Upper lobe of left lung (tissue), 6 donors: ENCODE measurements around the gene DEPP1. TPM values are rescaled to one million over a fixed set of nuclear protein-coding genes. Genes with fewer than 3 reads are reported as not detected.

Source experiments
- ATAC-seq, 2 donors: fragments of 200-7000 bp; cut with Tn5 transposase; one replicate each; pipeline ENCODE4 v1.9.1; 2022; ENCODE audit warnings: mild to moderate bottlenecking in 2 of 2, moderate library complexity in 2 of 2; ENCODE audit not compliant: low FRiP score in 2 of 2
- DNase-seq, 2 donors: peaks; one replicate each; pipeline ENCODE4 v3.0.0-alpha.2; 2019 to 2020
- H3K27ac ChIP-seq, 4 donors: fragments of 200-600 bp; sonication (generic); one replicate each; pipeline ENCODE4 v1.5.1; 2016 to 2019
- H3K27me3 ChIP-seq, 4 donors: fragments of 200-600 bp; sonication (generic); one replicate each; pipeline ENCODE4 v1.5.1; 2017 to 2019
- H3K36me3 ChIP-seq, 4 donors: fragments of 200-600 bp; sonication (generic); one replicate each; pipeline ENCODE4 v1.5.1; 2016 to 2019
- H3K4me1 ChIP-seq, 4 donors: fragments of 200-600 bp; sonication (generic); one replicate each; pipeline ENCODE4 v1.5.1; 2018 to 2019
- H3K4me3 ChIP-seq, 4 donors: fragments of 200-600 bp; sonication (generic); one replicate each; pipeline ENCODE4 v1.5.1; 2017 to 2019; ENCODE audit warnings: mild to moderate bottlenecking in 2 of 4, moderate library complexity in 1 of 4
- H3K9me3 ChIP-seq, 4 donors: fragments of 200-600 bp; sonication (generic); one replicate each; pipeline ENCODE4 v1.5.1; 2018 to 2019
- EP300 ChIP-seq, 4 donors: sonication (generic); formaldehyde crosslinking; IDR thresholded peaks; one replicate each; pipeline ENCODE4 v1.5.1; 2017; ENCODE audit warnings: antibody characterized with exemption in 4 of 4, control low read depth in 2 of 4
- POLR2A ChIP-seq, 4 donors: fragments of 450-650 bp; IDR thresholded peaks; one replicate each; pipeline ENCODE4 v1.5.1; 2016 to 2017; ENCODE audit warnings: antibody characterized with exemption in 4 of 4, mild to moderate bottlenecking in 2 of 4
- POLR2AphosphoS5 ChIP-seq, 2 donors: sonication (generic); formaldehyde crosslinking; IDR thresholded peaks; one replicate each; pipeline ENCODE4 v1.5.1; 2017; ENCODE audit warnings: antibody characterized with exemption in 2 of 2
- WGBS, 2 donors: methylation state at CpG; one replicate each; pipeline ENCODE4 v1.1.5; 2017 to 2018; 5-methylcytosine and 5-hydroxymethylcytosine counted together
- total RNA-seq, 6 donors: library from RNA; depleted of rRNA in 4 of 6; stranded (reverse); fragments of >200 nt in 4 of 6; gene quantifications; one replicate each; pipeline versions ENCODE4 v1.1.0 to v1.2.1, GENCODE V29; 2016 to 2021
- TF ChIP-seq, protein P1 (sequence below), 6 experiments: fragments of 450-650 bp in 4 of 6; fragments of 200-600 bp in 2 of 6; sonication (generic) in 2 of 6; IDR thresholded peaks; one replicate each; pipeline ENCODE4 v1.5.1; 2016 to 2019; ENCODE audit warnings: antibody characterized with exemption in 6 of 6
- donor health status: DM: no; HTN: no; CAD: no; lungs with moderate emphysema.
- donor health status: DM: no; HTN: yes; CAD: no; lungs with severe emphysema.

The DEPP1 gene
- total RNA-seq, 6 donors from 2014 or later, result 42.0 to 405 (median 95.6) TPM

DNA sequence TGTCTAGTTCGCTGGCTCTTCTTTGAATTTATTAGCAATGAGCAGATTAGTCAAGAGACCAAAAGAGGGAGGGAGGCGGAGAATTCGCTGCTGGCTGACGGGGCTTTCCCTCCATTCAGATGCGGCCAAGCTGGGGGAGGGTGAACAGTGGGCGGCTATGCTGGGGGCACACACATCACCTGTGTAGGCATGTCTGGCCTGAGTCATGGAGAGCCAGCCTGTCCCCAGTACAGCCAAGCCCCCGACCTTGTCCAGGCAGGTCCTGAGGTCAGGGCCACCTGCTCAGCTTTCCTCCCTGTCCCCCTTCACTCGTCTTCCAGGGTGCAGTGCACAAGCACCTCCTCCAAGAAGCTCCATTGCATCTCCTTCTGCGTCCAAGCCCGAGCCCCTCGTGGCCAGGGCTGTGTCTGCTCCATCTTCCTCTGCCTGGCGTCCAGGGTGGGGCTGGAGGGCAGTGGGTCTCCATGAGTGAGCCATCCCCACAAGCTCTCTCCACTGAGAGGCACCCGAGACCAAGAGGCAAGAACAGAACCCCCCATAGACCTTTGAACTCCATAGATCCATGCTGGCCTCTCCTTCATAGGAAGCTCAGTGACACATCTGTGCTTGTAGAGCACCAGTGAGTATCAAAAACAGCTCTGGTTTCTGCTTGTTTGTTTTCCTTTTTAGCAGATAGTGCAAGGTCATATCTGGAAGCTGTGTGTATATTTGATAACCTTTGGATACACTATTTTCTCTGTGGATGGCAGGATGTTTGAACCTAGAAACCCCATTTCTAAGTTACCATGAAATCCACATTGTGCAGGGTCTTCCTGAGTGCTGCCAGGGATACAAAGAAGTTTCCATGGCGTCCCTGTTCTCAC is 1.9 kb upstream of the DEPP1 start:
- peak overlapping the region; percentile 41 to 92 (median 88) for H3K27ac ChIP-seq
- peaks cover 71 to 91% (median 77%) of the 10 kb centered on the region in 4 donors for H3K4me1 ChIP-seq
- H3K9me3 ChIP-seq, result no peaks in the 10 kb centered on the region
- 78 to 79% methylated on average over 14 of the region's 14 CpGs for WGBS, 2 donors
- H3K36me3 ChIP-seq, result peaks cover 0 to 41% (median 11%) of the 10 kb centered on the region in 4 donors
- ATAC-seq (no peak), DNase-seq (peak in 1 of 2 donors; percentile 18)
- TF ChIP-seq POLR2AphosphoS5 (IDR thresholded peaks at IDR 0.05), result no peak
- no peak for TF ChIP-seq POLR2A (IDR thresholded peaks at IDR 0.05)
- TF ChIP-seq, protein P1, sequence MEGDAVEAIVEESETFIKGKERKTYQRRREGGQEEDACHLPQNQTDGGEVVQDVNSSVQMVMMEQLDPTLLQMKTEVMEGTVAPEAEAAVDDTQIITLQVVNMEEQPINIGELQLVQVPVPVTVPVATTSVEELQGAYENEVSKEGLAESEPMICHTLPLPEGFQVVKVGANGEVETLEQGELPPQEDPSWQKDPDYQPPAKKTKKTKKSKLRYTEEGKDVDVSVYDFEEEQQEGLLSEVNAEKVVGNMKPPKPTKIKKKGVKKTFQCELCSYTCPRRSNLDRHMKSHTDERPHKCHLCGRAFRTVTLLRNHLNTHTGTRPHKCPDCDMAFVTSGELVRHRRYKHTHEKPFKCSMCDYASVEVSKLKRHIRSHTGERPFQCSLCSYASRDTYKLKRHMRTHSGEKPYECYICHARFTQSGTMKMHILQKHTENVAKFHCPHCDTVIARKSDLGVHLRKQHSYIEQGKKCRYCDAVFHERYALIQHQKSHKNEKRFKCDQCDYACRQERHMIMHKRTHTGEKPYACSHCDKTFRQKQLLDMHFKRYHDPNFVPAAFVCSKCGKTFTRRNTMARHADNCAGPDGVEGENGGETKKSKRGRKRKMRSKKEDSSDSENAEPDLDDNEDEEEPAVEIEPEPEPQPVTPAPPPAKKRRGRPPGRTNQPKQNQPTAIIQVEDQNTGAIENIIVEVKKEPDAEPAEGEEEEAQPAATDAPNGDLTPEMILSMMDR (IDR thresholded peaks at IDR 0.05), result no peak
- TF ChIP-seq EP300 (IDR thresholded peaks at IDR 0.05), result no peak
- no peaks in the 10 kb centered on the region for H3K27me3 ChIP-seq
- H3K4me3 ChIP-seq, result no peak overlapping the region

DNA sequence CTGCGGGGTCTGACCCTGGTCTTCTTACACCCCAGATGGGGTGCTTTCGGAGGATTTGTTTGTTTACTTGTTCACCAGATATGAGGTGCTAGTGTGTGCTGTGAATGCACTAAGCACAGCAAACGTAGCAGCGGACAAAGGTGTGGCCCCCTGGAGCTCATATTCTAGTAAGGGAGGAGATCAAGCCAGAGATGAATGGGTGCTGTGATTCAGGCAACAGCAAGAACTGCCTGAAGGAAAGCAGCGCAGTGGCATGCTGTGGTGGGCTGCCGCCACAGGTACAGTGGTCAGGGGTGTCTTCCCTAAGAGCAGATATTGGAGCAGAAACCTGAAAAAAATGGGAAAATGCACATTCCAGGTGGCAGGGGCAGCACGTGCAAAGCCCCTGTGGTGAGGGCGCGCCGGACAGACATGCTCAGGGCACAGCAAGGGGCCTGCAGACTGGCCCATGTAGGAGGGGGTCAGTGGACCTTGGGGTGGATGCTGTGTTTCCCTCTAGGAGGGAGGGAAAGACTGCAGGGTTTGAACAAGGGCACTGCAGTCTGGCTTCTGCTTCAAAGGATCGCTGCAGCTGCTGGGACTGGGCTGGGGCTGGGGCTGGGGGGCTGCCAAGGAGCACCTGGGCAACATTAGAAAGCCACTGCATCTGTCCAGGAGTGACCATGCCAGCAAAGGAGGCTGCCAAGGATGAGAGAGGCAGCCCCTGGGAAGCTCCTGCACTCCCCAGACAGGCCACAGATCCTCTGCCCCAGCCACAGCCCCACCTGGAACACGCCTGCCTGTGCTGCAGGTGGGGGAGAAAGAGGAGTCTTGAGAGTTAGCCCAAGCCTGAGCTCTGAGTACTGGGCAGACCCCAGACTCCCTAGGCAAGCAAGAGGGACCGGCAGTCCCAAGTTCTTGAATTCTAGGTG is 927 bp upstream of the DEPP1 start:
- Histone ChIP-seq H3K27me3 (no peaks in the 10 kb centered on the region), H3K4me1 (peaks cover 70 to 89% (median 80%) of the 10 kb centered on the region in 4 donors), H3K4me3 (peak overlapping the region in 2 of 4 donors; percentile 70 to 75), H3K27ac (peak overlapping the region; percentile 80 to 92 (median 88)), H3K9me3 (no peaks in the 10 kb centered on the region), H3K36me3 (peaks cover 0 to 31% (median 9%) of the 10 kb centered on the region in 4 donors)
- TF ChIP-seq, protein P1 (IDR thresholded peaks at IDR 0.05), result no peak
- no peak for TF ChIP-seq EP300 (IDR thresholded peaks at IDR 0.05)
- no peak for ATAC-seq
- 79 to 94% methylated on average over 7 to 13 of the region's 13 CpGs for WGBS, 2 donors
- peak in 1 of 2 donors; percentile 19 for DNase-seq

DNA sequence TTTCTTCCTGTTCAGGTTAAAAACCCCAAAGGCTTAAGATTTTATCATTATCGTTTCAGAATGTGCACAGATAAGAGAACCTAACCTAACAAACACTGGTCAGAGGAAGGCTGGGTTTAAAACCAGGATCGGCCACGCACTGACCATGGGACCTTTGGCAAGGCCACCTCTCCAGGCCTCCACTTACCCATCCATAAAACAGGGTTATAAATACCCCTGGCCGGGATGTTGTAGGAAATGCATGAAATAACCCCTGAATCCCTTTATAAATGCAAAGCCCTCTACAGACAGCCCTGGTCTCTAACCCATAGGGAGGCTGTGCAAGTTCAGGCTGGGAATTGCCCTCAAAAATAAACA is 418 bp downstream of the DEPP1 start:
- ATAC-seq (no peak), DNase-seq (no peak)
- Histone ChIP-seq H3K4me1 (peaks cover 71 to 90% (median 82%) of the 10 kb centered on the region in 4 donors), H3K9me3 (no peaks in the 10 kb centered on the region), H3K4me3 (peak overlapping the region; percentile 51 to 75 (median 72)), H3K36me3 (peaks cover 0 to 22% (median 7%) of the 10 kb centered on the region in 4 donors), H3K27ac (peak overlapping the region; percentile 80 to 92 (median 88)), H3K27me3 (no peaks in the 10 kb centered on the region)
- TF ChIP-seq EP300 (IDR thresholded peaks at IDR 0.05) (no peak), POLR2A (IDR thresholded peaks at IDR 0.05) (no peak), POLR2AphosphoS5 (IDR thresholded peaks at IDR 0.05) (no peak)
- TF ChIP-seq, protein P1 (IDR thresholded peaks at IDR 0.05), result no peak
- WGBS, 2 donors, result 18% methylated on average over 4 of the region's 4 CpGs

DNA sequence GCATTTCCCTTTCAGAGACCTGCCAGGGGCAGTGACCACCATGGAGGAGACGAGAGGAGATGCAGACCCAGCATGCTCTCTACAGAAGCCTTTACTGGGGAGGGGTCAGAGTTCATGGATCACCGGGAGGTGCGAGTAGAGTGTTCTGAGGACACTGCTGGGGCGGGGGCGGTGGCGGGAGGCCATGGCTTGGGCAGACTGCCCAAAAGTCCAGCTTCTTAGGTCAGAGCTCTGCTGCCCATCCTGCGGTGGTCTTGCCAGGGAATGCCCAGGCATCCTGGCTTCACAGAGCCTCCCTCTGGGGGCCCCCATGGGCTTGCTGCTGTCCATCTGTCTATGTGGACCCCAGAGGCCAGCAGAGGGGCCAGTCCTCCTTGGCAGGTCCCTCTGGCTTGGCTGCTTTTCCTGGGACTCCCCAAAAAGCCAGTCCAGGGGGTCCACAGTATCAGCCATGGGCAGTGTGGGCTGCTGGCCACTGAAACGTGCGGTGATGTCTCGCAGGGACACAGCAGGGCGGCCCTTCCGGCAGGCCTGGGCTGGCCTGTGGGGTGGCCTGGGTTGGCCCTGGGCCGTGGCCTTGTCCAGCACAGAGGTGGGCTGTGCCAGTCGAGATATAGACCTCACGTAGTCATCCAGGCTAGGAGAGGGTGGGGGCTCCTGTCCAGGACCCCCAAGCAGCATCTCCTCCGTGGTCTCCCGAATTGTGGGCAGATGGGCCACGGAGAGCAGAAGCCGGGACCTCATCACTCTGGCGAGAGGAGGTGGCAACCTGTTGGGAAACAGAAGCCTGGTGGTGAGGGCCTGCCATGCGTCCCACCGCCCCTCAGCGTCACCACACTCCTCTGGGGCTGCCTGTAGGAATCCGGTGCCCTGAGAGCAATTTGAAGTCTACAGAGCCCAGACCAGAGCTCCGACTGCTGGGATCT is 1.1 kb downstream of the DEPP1 start:
- ATAC-seq (no peak), DNase-seq (peak in 1 of 2 donors; percentile 84)
- Histone ChIP-seq H3K4me3 (peak overlapping the region; percentile 51 to 75 (median 72)), H3K4me1 (peaks cover 68 to 95% (median 81%) of the 10 kb centered on the region in 4 donors), H3K9me3 (no peaks in the 10 kb centered on the region), H3K36me3 (peaks cover 0 to 23% (median 7%) of the 10 kb centered on the region in 4 donors), H3K27me3 (no peaks in the 10 kb centered on the region), H3K27ac (peak overlapping the region; percentile 80 to 92 (median 88))
- TF ChIP-seq EP300 (IDR thresholded peaks at IDR 0.05) (no peak), POLR2AphosphoS5 (IDR thresholded peaks at IDR 0.05) (peak; percentile 32 to 69), POLR2A (IDR thresholded peaks at IDR 0.05) (no peak)
- TF ChIP-seq, protein P1 (IDR thresholded peaks at IDR 0.05), result peak in 1 of 6 experiments; percentile 29
- WGBS, 2 donors, result 45 to 53% methylated on average over 11 to 21 of the region's 25 CpGs
